Brain pericyte (primary cell): ENCODE data around the gene KRTAP10-1.

Experiments used
- DNase-seq: peaks from one replicate; pipeline ENCODE4 v3.0.0-alpha.2; 2012; ENCODE audit warnings: low read depth, low spot score

Gene KRTAP10-1

DNA sequence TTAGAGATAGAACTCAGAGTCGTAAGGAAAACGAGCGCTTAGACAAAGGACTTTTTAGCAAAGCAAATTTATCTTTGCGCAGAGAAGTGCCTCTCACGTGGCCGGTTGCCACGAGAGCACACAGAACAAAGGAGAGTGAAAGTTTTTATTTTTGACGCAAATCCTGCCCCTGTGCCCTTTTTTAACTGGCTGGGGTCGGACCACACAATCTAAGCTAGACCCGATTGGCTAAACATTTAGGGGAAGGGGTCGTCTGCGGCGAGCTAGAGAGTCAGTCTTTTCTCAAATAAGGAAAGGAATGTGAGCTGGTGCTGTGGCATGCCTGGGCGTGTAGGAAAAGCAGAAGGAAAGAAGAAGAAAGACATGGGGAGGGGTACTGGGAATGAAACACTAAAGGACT, 8.9 kb upstream of the KRTAP10-1 start:
- no peak for DNase-seq

DNA sequence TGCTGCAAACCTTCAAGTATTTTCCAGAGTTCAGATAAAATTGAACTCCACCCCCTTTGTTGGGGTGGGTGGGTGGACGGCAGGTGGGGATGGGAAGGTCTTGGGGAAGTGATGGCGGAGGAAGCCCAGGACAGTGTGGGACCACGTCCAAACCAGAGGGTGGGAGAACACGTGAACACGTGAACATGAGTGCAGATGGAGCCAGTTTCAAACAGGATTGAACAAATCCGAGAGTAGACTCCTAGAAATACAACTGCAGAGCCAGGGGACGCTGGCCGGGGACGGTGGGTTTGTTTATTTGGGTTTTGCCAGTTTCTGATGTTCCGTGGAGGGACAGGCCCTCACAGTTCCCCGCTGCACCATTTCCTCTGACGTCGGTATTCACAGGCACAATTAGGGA, 8.4 kb upstream of the KRTAP10-1 start:
- no peak for DNase-seq

DNA sequence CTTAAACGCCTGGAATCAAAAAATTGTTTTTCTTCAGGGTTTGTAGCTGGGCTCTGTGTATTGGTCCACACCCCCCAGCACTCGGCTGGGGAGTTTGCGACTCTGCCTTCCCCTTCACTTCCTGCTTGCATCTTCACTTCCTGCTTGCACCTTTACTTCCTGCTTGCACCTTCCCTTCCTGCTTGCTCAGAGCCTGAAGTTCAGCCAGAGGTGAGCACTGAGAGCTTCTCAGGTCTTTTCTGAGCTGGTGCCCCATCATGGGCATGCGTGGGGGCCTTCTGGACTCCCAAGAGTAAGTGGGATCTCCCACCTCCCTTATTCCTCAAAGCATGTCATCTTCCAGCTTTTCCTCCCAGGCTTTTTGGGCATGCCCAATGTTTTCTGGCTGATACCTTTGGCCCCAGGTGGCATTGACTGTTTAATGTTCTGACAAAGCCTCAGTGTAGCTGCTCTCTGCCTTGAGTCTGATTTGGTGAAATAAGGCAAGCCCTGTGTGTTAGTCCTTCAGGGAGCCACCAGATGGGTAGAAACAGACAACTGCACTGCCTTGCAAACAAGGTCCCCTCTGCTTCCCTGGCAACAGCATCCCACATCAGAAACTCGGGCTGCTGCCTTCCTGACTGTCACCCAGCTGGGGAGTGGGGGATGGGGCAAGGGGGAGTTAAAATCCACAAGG, 7.8 kb upstream of the KRTAP10-1 start:
- DNase-seq: no peak

DNA sequence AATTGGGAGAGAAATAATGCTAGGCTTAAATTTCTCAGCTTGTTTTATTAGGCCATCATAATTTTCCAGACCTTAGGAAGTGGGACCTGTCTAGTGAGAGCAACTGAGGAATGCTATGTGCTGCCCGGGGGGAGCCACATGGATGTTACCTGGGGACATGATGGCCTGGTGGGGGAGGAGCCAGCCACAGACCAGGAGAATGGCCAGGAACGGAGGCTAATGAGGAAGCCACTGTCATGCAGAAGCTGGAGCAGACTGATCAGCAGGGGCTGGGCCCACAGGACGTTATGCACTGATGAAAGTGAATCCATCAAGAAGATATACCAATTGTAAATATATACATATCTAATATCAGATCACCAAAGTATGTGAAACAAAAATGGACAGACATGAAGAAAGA, 4.6 kb upstream of the KRTAP10-1 start:
- DNase-seq: no peak

DNA sequence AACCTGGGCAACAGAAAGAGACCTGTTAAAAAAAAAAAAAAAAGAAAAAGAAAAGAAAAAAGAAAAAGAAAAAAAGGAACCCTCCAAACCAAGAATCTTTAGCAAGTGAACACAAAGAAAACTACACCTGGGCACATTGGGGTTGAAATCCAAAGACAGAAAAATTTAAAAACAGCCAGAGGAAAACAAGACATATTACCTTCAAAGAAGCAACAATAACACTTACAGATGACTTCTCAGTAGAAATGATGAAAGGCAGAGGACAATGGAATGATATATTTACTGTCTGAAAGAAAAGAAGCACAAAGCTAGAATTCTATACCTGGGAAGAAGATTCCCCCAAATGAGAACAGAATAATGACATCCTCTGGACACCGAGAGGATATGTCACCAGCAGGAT, 2.7 kb upstream of the KRTAP10-1 start:
- DNase-seq: no peak

DNA sequence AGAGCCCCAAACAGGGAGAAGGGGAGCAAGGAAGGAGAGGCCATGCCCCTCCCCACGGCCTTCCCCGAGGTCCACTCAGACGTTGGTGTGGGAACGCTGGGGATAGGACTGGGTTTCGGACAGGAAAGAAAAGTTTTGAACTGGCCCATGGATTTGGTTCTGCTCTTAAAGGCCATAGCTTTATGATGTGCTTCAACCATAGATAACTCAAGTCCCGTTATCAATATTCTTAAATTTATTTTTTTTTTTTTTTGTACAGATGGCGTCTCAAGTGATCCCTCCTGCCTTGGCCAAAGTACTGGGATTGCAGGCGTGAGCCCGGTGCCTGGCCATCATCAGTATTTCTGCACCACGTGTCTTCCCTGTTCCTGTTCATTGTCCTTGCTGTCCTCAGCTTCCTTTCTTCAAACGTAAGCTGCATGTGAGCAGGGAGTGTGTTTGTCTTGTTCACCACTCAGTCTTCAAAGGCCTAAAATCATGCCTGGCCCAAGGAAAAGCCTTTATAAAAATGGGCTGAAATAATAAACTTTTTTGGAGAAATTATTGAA, 820 bp upstream of the KRTAP10-1 start:
- no peak for DNase-seq

DNA sequence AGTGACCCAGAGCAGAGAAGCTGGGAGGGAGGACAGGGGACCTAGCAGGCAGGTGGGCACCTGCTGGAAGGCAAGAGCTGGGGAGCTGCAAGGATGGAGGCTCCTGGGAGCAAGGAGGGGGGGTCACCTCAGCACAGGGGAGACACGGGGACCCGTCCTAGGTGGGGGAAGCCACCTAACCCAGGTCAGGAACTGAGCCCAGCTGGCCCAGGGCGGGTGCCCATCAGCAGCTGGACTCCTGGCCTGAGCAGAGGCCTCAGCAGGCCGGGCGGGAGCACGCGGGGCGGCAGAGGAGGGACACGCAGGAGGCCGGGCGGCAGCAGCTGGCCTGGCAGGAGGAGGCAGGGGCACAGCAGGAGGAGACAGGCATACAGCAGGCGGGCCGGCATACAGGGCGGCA, 949 bp downstream of the KRTAP10-1 start:
- no peak for DNase-seq

DNA sequence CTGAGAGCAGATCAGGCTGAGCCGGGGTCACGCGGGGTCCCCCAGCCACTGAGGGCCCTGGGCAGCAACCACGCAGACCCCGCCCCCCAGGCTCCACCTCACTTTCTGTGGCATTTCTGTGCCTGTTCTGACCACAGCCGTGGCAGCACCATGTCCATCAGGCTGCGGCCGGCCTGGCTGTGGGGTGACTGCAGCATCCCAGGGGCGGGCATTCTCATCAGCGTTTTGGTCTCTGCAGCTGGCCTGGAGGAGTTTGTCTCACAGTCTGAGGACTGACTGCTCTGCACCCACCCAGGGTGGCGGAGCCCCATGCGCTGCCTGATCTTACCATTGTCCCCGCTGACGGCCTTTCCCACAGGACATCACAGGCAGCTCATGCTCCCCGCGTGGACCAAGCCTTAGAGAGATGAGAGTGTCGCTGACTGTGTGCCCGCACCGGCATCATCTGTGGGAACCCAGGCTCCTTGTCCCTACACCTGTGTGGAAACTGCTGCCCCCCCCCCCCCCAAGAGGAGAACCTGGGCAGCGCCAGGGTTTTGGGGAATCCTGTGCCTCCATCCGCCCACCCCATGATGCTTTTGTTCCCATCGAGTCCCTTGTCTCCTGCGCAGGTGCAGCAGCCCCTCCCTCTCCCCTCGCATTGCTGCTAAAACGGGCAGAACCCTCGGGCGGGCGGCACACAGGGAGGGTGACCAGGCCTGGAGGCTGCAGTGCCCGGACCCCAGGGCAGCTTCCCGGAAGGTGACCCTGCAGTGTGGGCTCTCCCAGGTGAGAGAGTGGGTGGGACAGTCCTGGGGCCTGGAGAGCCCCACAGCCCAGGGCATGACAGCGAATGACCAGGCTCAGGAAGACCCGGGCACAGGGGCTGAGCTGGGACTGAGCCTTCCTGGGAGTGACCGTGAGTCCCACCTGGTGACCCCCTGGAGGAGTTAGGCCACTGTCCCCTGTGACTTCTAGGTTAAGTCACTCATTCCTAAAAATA, 1.8 kb downstream of the KRTAP10-1 start:
- no peak for DNase-seq

DNA sequence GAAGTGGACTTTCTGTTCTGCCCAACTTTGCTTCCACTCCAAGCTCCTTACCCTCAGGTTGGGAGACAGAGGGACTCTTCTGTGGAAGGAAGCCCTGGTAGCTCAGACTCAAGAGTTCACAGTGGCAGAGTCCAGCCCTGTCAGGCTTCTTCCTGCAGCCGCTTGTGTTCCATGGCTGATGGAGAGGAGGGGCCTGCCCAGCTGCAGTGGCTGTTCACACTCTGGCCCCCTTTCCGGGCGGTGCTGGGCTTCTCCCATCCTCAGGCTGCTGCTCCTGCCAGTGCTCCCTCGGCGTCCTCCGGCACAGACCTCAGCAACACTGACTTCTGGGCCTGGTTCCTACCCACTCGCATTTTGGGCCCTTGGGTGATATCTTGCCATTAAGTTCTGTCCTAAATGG, 4.0 kb downstream of the KRTAP10-1 start:
- no peak for DNase-seq

DNA sequence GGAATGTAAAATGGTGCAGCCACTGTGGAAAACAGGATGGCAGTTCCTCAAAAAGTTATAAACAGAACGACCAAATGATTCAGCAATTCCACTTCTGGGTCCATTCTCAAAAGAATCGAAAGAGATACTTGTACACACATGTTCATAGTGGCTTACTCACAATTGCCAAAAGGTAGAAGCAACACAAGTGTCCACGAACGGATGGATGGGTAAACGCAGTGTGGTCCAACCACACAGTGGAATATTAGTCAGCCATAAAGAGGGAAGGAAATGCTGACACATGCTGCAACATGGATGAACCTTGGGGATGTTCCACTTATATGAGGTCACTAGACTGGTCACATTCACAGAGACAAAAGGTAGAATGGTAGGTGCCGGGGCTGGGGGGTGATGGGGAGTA, 5.3 kb downstream of the KRTAP10-1 start:
- no peak for DNase-seq

DNA sequence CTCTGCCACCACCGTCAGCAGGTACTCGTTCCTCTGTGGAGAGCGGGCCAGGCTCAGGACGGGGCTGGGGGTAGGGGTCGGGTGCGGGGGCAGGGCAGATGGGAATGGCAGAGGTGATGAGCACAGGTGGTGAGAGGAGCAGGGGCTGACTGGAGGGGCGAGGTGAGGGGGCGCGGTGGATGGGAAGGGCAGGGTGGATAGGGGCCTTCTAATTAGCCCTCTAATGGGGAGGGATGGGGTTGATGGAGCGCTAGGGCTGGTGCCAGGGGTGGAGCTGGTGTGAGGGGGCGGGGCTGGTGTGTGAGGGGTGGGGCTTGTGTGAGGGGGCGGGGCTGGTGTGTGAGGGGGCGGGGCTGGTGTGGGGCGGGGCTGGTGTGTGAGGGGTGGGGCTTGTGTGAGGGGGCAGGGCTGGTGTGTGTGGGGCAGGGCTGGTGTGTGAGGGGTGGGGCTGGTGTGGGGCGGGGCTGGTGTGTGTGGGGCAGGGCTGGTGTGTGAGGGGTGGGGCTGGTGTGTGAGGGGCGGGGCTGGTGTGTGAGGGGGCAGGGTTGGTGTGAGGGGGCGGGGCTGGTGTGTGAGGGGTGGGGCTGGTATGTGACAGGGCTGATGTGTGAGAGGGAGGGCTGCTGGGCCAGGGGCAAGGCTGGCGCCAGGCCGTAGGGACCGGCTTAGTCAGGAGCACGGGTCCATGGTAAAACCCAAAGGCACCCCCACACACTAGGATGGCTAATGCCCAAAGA, 5.9 kb downstream of the KRTAP10-1 start:
- DNase-seq: no peak

DNA sequence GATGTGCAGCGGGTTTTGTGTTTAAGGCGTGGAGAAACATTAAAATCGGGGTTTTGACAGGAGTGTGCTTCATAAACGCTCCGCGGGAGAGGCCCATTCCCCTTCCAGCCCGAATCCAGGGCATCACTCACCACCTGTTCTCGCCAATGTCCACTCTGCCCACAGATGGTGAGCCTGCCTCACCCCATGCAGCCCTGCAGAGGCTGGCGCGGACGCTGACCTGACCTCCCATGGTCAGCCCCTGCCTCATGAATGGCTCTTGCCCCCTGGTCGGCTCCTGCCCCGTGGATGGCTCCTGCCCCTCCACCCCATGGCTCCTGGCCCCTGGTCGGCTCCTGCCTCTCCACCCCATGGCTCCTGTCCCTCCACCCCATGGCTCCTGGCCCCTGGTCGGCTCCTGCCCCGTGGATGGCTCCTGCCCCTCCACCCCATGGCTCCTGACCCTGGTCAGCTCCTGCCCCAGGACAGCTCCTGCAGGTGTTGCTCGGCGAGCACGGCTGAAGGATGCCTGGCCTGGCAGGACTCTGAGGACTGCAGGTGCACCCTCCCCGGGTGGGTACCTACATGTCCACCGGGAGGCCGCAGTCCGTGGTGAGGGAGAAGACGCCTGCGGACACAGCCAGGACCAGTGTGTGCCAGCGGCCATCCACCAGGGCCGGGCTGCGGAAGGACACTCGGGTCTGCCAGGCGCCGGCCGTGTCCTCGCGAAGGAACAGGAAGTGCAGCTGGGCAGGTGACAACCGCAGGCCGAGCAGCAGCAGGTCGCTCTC, 6.7 kb downstream of the KRTAP10-1 start:
- no peak for DNase-seq

DNA sequence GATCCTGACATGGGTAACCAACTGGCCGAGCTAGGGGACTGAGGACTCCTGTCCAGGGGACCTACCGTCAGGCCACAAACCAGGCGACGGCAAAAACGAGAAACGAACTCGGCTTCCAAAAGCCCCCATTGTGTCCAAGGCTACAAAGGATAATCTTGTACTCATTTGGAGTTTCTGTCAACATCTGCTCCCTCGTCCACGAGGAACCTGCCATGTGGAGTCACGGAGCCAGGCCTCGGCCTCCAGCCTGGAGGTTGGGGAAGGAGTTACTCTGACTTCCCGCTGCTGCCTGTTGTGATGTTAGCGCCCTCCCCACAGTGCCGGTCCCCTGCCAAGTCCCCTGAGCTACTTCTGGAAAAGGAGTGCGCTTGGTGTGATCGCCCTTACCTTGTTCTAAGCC, 7.3 kb downstream of the KRTAP10-1 start:
- no peak for DNase-seq

DNA sequence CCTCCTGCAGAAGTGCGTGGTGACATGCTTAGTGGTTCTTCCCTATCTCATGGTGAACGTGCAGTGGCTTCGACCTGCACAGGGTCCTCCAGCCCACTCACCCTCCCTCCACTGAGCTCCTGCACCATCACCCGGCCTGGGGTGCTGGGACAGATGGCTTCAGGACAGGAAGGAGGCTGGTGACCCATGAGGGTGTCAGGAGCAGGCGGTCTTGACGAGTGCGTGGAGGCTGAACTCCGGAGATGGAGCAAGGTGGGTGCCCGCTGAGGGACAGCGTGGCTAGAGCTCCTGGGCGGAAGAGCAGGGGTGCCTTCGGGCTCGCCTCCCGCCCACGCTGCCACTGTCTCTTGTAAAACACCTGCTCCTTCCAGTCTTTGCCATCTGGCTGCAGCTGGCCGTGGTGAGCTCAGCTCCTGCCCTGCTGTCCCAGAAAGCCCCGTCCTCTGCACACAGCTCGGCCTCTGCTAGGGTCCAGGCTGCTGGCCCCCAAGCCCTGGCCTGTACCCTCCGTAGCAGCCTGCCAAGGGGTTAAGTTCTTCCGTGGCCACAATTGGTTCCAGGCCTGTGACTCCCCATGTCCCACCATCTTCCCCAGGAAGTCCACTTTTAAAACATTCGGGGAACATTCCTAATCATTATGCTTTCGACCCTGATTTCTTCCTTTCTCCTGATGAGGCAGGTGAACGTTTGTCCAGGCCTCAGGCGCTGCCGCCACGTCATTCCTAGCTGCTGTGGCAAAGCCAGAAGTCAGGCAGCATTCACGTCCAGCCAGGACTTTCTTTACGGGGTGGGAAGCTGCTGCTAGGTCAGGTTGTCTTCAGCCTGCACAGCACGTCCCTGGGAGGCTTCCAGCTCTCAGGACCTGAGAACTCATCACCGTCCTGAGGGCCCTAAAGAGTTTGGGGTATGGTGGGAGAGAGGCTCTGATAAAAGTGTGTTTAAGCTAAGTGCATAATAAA, 8.1 kb downstream of the KRTAP10-1 start:
- no peak for DNase-seq

DNA sequence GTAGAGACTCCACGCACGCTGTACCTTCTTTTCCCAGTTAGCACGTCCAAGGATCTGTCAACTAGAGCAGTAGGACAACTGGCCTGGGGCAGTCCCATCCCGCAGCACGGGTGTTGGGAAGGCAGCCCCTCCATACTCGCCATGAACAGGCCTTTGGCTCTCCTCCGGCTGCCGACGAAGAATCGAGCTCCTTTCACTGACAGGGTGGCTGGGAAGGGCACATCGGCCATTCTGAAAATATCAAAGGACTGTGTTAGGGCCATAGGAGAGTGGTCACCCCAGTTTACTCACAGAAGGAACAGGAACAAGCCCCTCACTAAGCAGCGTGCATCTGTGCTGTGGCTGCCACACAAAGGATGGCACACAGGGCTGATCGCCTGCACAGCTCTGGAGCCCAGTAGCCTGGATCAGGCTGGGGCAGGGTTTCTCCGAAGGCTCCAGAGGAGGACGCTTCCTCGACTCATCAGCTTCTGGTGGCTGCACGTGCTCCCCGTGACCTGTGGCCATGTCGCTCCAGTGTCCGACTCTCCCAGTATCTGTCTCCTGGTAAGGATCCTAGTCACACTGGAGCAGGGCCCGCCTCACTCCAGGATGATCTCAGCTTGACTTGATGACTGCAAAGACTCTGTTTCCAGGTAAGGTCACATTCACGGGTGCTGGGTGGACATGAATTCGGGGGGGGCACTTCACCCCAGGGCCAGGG, 8.9 kb downstream of the KRTAP10-1 start:
- no peak for DNase-seq

DNA sequence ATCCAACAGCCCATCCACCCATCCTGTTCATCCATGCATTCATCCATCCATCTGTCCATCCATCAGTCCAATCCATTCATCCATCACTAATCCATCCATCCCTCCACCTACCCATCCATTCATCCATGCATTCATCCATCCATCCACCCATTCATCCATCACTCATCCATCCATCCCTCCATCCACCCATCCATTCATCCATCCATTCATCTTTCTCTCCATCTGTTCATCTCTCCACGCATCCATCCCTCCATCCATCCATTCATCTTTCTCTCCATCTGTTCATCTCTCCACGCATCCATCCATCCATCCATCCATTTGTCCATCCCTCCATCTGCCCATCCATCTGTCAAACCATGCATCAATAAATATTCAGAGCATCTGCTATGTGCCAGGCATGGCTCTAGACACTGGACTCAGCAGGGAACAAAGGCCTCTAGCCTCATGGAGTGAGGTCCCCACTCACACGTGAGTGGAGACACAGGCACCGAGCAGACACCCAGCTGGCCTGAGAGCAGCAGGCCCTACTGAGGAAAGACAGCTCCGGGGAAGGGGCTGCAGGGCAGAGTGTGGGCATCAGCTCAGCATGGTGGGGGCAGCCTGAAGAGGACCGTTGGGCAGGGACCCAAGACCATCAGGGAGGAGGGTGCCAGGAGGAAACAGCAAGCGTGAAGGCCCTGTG, 9.6 kb downstream of the KRTAP10-1 start:
- no peak for DNase-seq

DNA sequence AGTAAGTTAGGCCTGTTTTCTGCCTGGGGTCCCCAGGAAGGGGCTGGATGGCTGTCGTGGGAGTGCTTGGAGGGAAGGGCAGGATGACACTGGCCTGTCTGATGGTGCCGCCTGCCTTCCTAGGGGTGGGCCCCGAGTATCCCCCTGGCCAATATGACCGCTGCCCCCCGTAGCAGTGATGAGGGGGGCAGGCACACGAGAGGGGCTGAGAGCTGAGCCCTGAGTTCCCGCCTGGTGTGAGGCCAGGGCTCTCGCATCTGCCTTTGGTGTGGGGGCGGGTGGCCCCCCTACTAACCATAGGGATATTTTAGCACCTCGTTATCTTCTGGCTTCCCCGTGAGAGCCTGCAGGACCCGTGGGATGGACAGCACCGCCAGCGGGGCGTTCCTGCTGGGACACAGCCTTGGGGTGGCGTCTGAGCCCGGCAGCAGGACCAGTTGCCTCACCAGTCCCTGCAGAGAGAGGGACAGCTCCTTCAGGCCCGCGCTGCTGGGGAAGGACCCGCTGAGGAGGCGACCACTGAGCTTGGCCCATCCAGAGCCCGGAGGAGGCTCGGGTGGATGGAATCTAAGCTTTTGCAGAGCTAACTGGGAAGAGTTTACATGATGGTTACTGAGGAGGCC, 10.4 kb downstream of the KRTAP10-1 start:
- no peak for DNase-seq

DNA sequence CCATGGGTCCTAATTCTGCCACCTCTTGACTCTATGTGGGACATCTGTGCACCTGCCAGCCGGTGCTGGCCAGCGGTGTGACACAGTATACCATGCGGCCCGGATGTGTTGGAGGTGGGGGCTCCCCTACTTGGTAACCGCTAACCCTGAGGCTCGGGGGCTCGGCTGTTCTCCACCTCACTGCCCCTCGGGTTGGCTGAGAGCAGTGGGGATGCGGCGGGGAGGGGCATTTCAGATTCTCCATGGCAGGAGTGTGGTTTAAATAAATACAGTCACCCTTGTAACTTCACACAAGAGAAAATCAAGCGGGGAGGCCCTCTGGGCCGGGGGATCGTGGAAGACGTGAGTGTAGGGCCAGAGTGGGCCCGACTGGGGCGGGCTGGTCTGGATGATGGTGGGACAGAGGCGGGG, 11.0 kb downstream of the KRTAP10-1 start:
- DNase-seq: no peak

DNA sequence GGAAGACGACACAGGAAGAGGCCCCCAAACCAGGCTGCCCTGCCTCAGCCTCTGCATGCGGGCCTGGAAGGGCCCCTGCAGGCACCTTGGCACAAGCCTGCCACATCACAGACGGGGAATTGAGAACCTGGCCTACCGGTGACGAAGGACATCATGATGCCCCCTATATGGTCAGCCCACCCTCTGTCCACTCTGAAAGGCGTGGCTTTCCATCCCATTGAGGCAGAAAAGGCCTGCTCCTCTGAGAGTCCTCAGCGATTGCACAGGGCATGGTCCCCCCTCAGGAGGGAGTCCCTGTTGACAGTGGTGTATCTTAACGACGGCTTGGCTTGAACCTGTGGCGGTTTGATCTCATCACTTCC, 11.4 kb downstream of the KRTAP10-1 start:
- DNase-seq: no peak
